GM12801 (cell line): ENCODE data around the gene ZFPL1.

Source experiments
- TF ChIP-seq, protein P1 (sequence below): IDR thresholded peaks from one replicate; pipeline ENCODE4 v1.5.1; 2011; ENCODE audit warnings: control low read depth; ENCODE audit not compliant: insufficient read length; ENCODE audit errors: extremely low read depth

Gene ZFPL1

DNA sequence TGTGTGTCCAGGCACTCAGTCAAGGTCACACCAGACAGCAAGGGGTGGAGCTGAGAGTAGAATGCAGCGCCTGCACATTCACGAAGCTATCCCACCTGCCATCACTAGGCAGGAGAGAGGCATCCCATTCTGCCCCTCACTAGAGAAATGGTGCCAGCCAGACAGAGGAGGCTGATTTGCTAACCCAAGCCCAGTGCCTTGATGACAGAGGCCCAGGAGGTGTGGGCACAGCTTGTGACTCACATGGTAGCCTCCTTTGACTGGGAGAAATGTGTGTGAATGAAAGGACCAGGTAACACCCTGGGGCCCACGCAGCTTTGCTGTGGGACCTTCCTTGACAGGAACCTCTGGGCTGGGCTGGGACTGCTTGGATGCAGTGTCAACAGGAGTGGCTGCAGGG is 20.5 kb upstream of the ZFPL1 start:
- TF ChIP-seq, protein P1, sequence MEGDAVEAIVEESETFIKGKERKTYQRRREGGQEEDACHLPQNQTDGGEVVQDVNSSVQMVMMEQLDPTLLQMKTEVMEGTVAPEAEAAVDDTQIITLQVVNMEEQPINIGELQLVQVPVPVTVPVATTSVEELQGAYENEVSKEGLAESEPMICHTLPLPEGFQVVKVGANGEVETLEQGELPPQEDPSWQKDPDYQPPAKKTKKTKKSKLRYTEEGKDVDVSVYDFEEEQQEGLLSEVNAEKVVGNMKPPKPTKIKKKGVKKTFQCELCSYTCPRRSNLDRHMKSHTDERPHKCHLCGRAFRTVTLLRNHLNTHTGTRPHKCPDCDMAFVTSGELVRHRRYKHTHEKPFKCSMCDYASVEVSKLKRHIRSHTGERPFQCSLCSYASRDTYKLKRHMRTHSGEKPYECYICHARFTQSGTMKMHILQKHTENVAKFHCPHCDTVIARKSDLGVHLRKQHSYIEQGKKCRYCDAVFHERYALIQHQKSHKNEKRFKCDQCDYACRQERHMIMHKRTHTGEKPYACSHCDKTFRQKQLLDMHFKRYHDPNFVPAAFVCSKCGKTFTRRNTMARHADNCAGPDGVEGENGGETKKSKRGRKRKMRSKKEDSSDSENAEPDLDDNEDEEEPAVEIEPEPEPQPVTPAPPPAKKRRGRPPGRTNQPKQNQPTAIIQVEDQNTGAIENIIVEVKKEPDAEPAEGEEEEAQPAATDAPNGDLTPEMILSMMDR: no peak

DNA sequence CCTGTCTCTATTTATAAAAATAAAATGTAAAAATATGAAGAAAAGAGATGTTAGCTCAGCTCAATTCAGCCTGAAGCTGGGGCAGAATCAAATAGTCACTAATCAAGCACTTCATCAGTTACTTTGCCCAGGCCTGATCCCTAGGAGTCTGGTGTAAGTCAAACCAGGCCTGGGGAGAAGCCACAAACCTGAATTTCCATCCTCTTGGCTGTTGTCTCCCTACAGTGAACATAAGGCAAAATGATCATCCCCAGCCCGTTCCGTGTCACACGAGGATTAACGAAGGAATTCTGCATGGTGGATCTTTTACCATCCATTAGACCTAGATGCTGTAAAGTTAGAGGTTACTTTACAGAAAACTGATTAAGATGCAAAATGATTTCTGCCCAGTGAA is 19.2 kb upstream of the ZFPL1 start:
- TF ChIP-seq, protein P1: no peak

DNA sequence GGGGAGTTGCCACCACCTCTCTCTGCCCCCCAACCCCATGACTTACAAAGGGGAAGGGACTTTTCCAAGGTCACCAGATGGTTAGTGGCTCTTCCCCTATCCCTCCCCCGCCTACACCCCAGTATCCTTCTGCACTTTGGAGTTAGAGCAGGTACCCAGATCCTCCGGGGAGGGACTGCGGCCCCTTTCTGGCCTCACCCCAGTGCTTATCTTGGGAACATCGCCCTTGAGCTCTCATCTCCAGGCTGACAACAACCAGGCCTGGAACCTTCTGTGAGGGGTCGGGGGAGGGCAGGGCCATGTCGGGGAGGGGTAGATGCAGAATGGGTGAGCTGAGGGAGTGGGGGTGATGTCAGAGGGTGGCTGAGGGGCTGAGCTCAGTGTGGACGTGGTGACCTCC is 18.2 kb upstream of the ZFPL1 start:
- TF ChIP-seq, protein P1: no peak

DNA sequence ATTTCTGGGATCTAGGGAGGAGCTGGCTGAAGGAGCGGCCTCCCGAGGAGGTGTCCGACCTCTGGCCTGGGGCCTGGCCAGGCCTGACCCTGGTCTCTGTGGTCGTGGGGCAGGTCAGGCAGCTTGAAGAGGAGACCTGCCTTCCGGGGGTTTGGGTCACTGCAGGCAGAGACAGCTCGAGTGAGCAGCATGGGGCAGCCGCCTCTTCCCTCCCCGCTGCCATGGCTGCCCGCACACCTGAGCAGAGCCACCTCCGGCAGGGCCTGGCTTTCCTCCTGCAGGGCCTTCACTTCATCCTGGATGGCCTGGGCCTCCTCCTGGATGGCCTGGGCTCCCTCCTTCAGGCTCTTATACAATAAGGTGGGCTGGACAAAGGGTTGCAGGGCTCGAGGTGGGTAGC is 17.7 kb upstream of the ZFPL1 start:
- TF ChIP-seq, protein P1: no peak

DNA sequence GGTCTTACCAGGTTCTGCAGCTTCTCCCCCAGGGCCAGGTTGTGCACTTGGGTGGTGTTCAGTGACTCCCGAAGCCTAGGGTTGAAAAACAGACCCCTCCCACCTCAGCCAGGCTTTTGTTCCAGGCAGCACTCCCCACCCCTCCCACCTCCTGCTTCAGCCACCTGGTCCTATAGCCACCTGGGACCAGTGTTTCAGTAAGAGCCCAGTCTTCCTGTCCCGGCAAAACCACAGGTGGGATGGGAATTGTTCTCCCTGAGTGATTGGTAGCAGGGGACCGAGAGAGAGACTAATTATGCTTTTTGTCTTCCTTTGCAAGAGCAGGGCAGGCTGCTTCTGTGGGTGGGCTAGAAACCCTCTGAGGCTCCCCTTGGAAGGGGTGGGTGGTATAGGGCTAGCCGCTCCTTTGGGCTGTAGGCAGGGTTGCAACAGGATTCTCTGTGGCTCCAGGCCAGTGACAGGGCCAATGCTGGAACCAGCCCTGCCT is 17.2 kb upstream of the ZFPL1 start:
- TF ChIP-seq, protein P1: no peak

DNA sequence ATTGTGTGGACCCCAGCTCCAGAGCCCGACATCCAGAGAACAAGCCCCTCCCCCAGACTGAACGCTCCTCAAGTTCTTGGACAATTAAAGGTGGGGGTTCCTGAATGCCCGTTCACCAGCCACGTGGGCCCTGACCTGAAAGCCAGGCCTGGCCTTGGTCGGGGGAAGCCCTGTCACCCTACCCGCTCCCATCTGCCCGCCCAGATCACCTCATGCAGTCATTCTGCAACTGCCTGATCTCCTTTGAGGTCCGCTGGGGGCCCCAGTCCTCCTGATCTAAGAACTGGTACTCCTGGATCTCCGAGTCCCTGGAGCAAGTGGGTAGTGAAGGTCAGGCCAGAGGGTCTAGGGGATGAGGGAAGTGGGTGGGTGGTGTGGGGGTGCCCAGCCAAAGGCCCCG is 16.6 kb upstream of the ZFPL1 start:
- TF ChIP-seq, protein P1: no peak

DNA sequence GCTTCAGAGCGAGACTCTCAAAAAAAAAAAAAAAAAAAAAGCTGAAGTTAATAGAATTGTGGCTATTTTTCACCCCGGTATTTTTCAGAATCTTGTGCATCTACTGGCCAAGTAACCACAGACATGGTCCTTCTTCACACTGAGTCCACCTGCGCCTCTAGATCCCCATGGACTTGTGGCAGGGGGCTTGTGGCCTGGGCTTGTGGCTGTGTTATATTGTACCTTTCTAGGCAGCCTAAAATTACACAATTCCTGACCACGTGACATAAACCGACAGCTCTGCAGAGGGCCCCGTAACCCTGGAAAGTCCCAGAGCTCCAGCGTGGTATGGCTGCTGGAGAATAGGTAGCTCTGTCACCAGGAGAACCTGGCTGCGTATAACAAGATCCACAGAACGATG is 14.8 kb upstream of the ZFPL1 start:
- TF ChIP-seq, protein P1: no peak
